Measurements from ENCODE around the gene PRDM15. TPM values are rescaled to one million over a fixed set of nuclear protein-coding genes. Genes with fewer than 3 reads are reported as not detected.

PRDM15 gene
- total RNA-seq, 1 donor: 7.2 TPM

GRCh38 chr21:41907496-41908258, 28.5 kb upstream of the PRDM15 start:
- Histone ChIP-seq H3K79me2 (ENCODE audit: insufficient read depth, low read length) (no peaks in the 10 kb centered on the region), H3K4me1 (ENCODE audit: insufficient read depth, low read length) (no peaks in the 10 kb centered on the region), H3K9me3 (ENCODE audit: low read depth, low read length) (no peaks in the 10 kb centered on the region), H3K4me2 (ENCODE audit: insufficient read depth, low read length) (no peak overlapping the region), H4K20me1 (ENCODE audit: insufficient read depth, low read length) (no peaks in the 10 kb centered on the region), H2AFZ (ENCODE audit: low read length) (no peak overlapping the region), H3K36me3 (ENCODE audit: insufficient read depth, low read length) (peaks cover 68% of the 10 kb centered on the region), H3K27me3 (ENCODE audit: insufficient read depth, low read length) (no peaks in the 10 kb centered on the region), H3K4me3 (ENCODE audit: insufficient read depth, low read length) (no peak overlapping the region), H3K27ac (ENCODE audit: low read depth, low read length) (no peak overlapping the region)
- TF ChIP-seq CTCF (IDR thresholded peaks at IDR 0.05; ENCODE audit: extremely low read depth, low read depth, low read length): no peak
- no peak for DNase-seq (ENCODE audit: insufficient read length, low spot score, missing footprints)

GRCh38 chr21:41906770-41907169, 27.6 kb upstream of the PRDM15 start:
- no peak for DNase-seq (ENCODE audit: insufficient read length, low spot score, missing footprints)
- no peak for TF ChIP-seq CTCF (IDR thresholded peaks at IDR 0.05; ENCODE audit: extremely low read depth, low read depth, low read length)
- peaks cover 67% of the 10 kb centered on the region for H3K36me3 ChIP-seq (ENCODE audit: insufficient read depth, low read length)
- no peaks in the 10 kb centered on the region for H3K27me3 ChIP-seq (ENCODE audit: insufficient read depth, low read length)
- H4K20me1 ChIP-seq (ENCODE audit: insufficient read depth, low read length): no peaks in the 10 kb centered on the region
- H3K4me2 ChIP-seq (ENCODE audit: insufficient read depth, low read length): no peak overlapping the region
- no peak overlapping the region for H3K4me3 ChIP-seq (ENCODE audit: insufficient read depth, low read length)
- no peaks in the 10 kb centered on the region for H3K9me3 ChIP-seq (ENCODE audit: low read depth, low read length)
- no peak overlapping the region for H2AFZ ChIP-seq (ENCODE audit: low read length)
- H3K27ac ChIP-seq (ENCODE audit: low read depth, low read length): no peak overlapping the region
- H3K4me1 ChIP-seq (ENCODE audit: insufficient read depth, low read length): no peaks in the 10 kb centered on the region
- no peaks in the 10 kb centered on the region for H3K79me2 ChIP-seq (ENCODE audit: insufficient read depth, low read length)

GRCh38 chr21:41903559-41904351, 24.6 kb upstream of the PRDM15 start:
- no peak for DNase-seq (ENCODE audit: insufficient read length, low spot score, missing footprints)
- Histone ChIP-seq H3K27ac (ENCODE audit: low read depth, low read length) (no peak overlapping the region), H3K4me3 (ENCODE audit: insufficient read depth, low read length) (no peak overlapping the region), H3K27me3 (ENCODE audit: insufficient read depth, low read length) (no peaks in the 10 kb centered on the region), H4K20me1 (ENCODE audit: insufficient read depth, low read length) (no peaks in the 10 kb centered on the region), H3K4me2 (ENCODE audit: insufficient read depth, low read length) (no peak overlapping the region), H3K9me3 (ENCODE audit: low read depth, low read length) (no peaks in the 10 kb centered on the region), H2AFZ (ENCODE audit: low read length) (no peak overlapping the region), H3K4me1 (ENCODE audit: insufficient read depth, low read length) (no peaks in the 10 kb centered on the region), H3K36me3 (ENCODE audit: insufficient read depth, low read length) (peaks cover 54% of the 10 kb centered on the region), H3K79me2 (ENCODE audit: insufficient read depth, low read length) (no peaks in the 10 kb centered on the region)
- TF ChIP-seq CTCF (IDR thresholded peaks at IDR 0.05; ENCODE audit: extremely low read depth, low read depth, low read length): no peak

GRCh38 chr21:41902946-41903345, 23.8 kb upstream of the PRDM15 start:
- Histone ChIP-seq H4K20me1 (ENCODE audit: insufficient read depth, low read length) (no peaks in the 10 kb centered on the region), H3K9me3 (ENCODE audit: low read depth, low read length) (no peaks in the 10 kb centered on the region), H3K27ac (ENCODE audit: low read depth, low read length) (no peak overlapping the region), H3K79me2 (ENCODE audit: insufficient read depth, low read length) (no peaks in the 10 kb centered on the region), H3K27me3 (ENCODE audit: insufficient read depth, low read length) (no peaks in the 10 kb centered on the region), H2AFZ (ENCODE audit: low read length) (no peak overlapping the region), H3K4me3 (ENCODE audit: insufficient read depth, low read length) (no peak overlapping the region), H3K4me2 (ENCODE audit: insufficient read depth, low read length) (no peak overlapping the region), H3K4me1 (ENCODE audit: insufficient read depth, low read length) (no peaks in the 10 kb centered on the region), H3K36me3 (ENCODE audit: insufficient read depth, low read length) (peaks cover 49% of the 10 kb centered on the region)
- TF ChIP-seq CTCF (IDR thresholded peaks at IDR 0.05; ENCODE audit: extremely low read depth, low read depth, low read length): no peak
- DNase-seq (ENCODE audit: insufficient read length, low spot score, missing footprints): no peak
